PC-3 (cell line): ENCODE measurements around the gene CDHR3.

Source experiments
- EZH2 ChIP-seq: fragments of 300-600 bp; sonication (generic); IDR thresholded peaks from one replicate; pipeline ENCODE4 v1.6.1; 2017; ENCODE audit warnings: antibody characterized with exemption, mild to moderate bottlenecking, low read length; ENCODE audit not compliant: unreplicated experiment
- EZH2phosphoT487 ChIP-seq: fragments of 300-600 bp; sonication (generic); IDR thresholded peaks from 2 replicates; pipeline ENCODE4 v1.6.1; 2018; ENCODE audit warnings: mild to moderate bottlenecking, antibody characterized with exemption, low read length, borderline replicate concordance
- TF ChIP-seq, protein P1 (sequence below): fragments of 300-600 bp; sonication (generic); conservative IDR thresholded peaks from 2 replicates; pipeline ENCODE4 v1.5.1; 2017; ENCODE audit warnings: antibody characterized with exemption, low read depth, mild to moderate bottlenecking, low read length

DNA sequence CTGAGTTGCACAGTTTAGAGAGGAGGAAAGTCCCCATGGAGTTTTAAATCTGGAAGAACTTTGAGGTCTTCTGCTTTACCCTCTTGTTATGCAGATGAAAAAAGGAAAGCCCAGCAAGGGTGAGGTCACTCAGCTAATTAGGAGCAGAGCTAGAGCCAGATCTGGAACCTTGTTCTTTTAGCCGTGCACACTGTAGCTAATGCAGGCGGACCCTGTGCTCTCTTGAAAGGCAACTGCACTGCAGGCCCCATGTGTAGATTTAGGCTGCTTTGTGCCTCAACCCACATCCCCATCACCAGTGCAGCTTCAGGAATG is 85.6 kb downstream of the CDHR3 start:
- TF ChIP-seq, protein P1, sequence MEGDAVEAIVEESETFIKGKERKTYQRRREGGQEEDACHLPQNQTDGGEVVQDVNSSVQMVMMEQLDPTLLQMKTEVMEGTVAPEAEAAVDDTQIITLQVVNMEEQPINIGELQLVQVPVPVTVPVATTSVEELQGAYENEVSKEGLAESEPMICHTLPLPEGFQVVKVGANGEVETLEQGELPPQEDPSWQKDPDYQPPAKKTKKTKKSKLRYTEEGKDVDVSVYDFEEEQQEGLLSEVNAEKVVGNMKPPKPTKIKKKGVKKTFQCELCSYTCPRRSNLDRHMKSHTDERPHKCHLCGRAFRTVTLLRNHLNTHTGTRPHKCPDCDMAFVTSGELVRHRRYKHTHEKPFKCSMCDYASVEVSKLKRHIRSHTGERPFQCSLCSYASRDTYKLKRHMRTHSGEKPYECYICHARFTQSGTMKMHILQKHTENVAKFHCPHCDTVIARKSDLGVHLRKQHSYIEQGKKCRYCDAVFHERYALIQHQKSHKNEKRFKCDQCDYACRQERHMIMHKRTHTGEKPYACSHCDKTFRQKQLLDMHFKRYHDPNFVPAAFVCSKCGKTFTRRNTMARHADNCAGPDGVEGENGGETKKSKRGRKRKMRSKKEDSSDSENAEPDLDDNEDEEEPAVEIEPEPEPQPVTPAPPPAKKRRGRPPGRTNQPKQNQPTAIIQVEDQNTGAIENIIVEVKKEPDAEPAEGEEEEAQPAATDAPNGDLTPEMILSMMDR: no peak
- TF ChIP-seq EZH2 (no peak), EZH2phosphoT487 (no peak)
